Ectodermal cell (in vitro differentiated cells): Measurements from ENCODE around the gene OCIAD2. TPM values are rescaled to one million over a fixed set of nuclear protein-coding genes. Genes with fewer than 3 reads are reported as not detected.

Experiments used
- H3K27ac ChIP-seq: 2 replicates; pipeline ENCODE4 v1.7.0; 2013; ENCODE audit warnings: mild to moderate bottlenecking, low read depth, low read length; ENCODE audit not compliant: insufficient read depth, poor library complexity, severe bottlenecking
- H3K27me3 ChIP-seq: 2 replicates; pipeline ENCODE4 v1.7.0; 2013; ENCODE audit warnings: mild to moderate bottlenecking, low read length; ENCODE audit not compliant: insufficient read depth, control insufficient read depth, poor library complexity, severe bottlenecking
- H3K36me3 ChIP-seq: one replicate; pipeline ENCODE4 v1.7.0; 2013; ENCODE audit warnings: low read length; ENCODE audit not compliant: control insufficient read depth, insufficient read depth
- H3K4me1 ChIP-seq: one replicate; pipeline ENCODE4 v1.7.0; 2013; ENCODE audit warnings: low read length; ENCODE audit not compliant: control insufficient read depth, insufficient read depth
- H3K4me3 ChIP-seq: 2 replicates; pipeline ENCODE4 v1.7.0; 2013; ENCODE audit warnings: low read depth, low read length, control low read depth; ENCODE audit not compliant: insufficient read depth
- H3K9me3 ChIP-seq: 2 replicates; pipeline ENCODE4 v1.7.0; 2013; ENCODE audit warnings: mild to moderate bottlenecking, low read length, moderate library complexity; ENCODE audit not compliant: control insufficient read depth
- WGBS, 2 experiments: methylation state at CpG; one replicate each; pipeline ENCODE4 v1.1.7; 2013; ENCODE audit warnings: missing lambda C conversion rate in 2 of 2; 5-methylcytosine and 5-hydroxymethylcytosine counted together
- polyA plus RNA-seq, 4 experiments: library from polyadenylated mRNA; stranded (reverse); fragments of 50-300 nt; gene quantifications; one replicate each; pipeline ENCODE4 v1.2.3, GENCODE V29; 2013

OCIAD2 gene
- polyA plus RNA-seq (2013, experiment 1 of 4): 52.1 TPM
- polyA plus RNA-seq (2013, experiment 2 of 4): 43.5 TPM
- polyA plus RNA-seq (2013, experiment 3 of 4): 46.6 TPM
- 59.2 TPM for polyA plus RNA-seq (2013, experiment 4 of 4)

GRCh38 chr4:48906206-48907173 is at the start of gene OCIAD2:
Gene OCIAD2, minus strand, starts transcription at chr4:48906774. Its CDS starts 2,225 bp downstream, at chr4:48904549.
- Histone ChIP-seq H3K9me3 (no peaks in the 10 kb centered on the region), H3K4me1 (no peaks in the 10 kb centered on the region), H3K4me3 (peak within 1 kb of the TSS; percentile 71), H3K27ac (no peak within 1 kb of the TSS), H3K27me3 (no peaks in the 10 kb centered on the region), H3K36me3 (peaks cover 10% of the 10 kb centered on the region)
- WGBS, 2 experiments: 12 to 13% methylated on average over 65 of the region's 65 CpGs

- Histone ChIP-seq H3K36me3 (no peaks in the 10 kb centered on the region), H3K27me3 (no peaks in the 10 kb centered on the region), H3K27ac (no peak overlapping the region), H3K4me1 (no peaks in the 10 kb centered on the region), H3K4me3 (no peak overlapping the region), H3K9me3 (no peaks in the 10 kb centered on the region)
- 50 to 56% methylated on average over 1 to 2 of the region's 2 CpGs for WGBS, 2 experiments
These were observed 47.7 kb upstream of the OCIAD2 start for GRCh38 chr4:48954314-48954713.

GRCh38 chr4:48949518-48950219 is 43.1 kb upstream of the OCIAD2 start:
- H3K4me3 ChIP-seq: no peak overlapping the region
- no peaks in the 10 kb centered on the region for H3K27me3 ChIP-seq
- no peak overlapping the region for H3K27ac ChIP-seq
- no peaks in the 10 kb centered on the region for H3K9me3 ChIP-seq
- 94 to 95% methylated on average over 4 of the region's 4 CpGs for WGBS, 2 experiments
- H3K36me3 ChIP-seq: no peaks in the 10 kb centered on the region
- no peaks in the 10 kb centered on the region for H3K4me1 ChIP-seq

GRCh38 chr4:48949086-48949485 is 42.5 kb upstream of the OCIAD2 start:
- H3K36me3 ChIP-seq: no peaks in the 10 kb centered on the region
- no peak overlapping the region for H3K27ac ChIP-seq
- no peaks in the 10 kb centered on the region for H3K4me1 ChIP-seq
- H3K9me3 ChIP-seq: no peaks in the 10 kb centered on the region
- H3K27me3 ChIP-seq: no peaks in the 10 kb centered on the region
- no peak overlapping the region for H3K4me3 ChIP-seq

GRCh38 chr4:48947731-48948130 is 41.2 kb upstream of the OCIAD2 start:
- no peaks in the 10 kb centered on the region for H3K4me1 ChIP-seq
- 90 to 100% methylated on average over 1 of the region's 1 CpG for whole genome bisulfite sequencing, 2 experiments
- H3K27me3 ChIP-seq: no peaks in the 10 kb centered on the region
- H3K4me3 ChIP-seq: no peak overlapping the region
- no peak overlapping the region for H3K27ac ChIP-seq
- H3K36me3 ChIP-seq: no peaks in the 10 kb centered on the region
- H3K9me3 ChIP-seq: no peaks in the 10 kb centered on the region

- no peaks in the 10 kb centered on the region for H3K27me3 ChIP-seq
- no peak overlapping the region for H3K27ac ChIP-seq
- H3K4me1 ChIP-seq: no peaks in the 10 kb centered on the region
- H3K9me3 ChIP-seq: no peaks in the 10 kb centered on the region
- H3K4me3 ChIP-seq: no peak overlapping the region
- H3K36me3 ChIP-seq: no peaks in the 10 kb centered on the region
- WGBS, 2 experiments: 90 to 92% methylated on average over 2 of the region's 2 CpGs
These were observed 39.4 kb upstream of the OCIAD2 start for GRCh38 chr4:48945981-48946380.

- Histone ChIP-seq H3K36me3 (no peaks in the 10 kb centered on the region), H3K4me1 (no peaks in the 10 kb centered on the region), H3K4me3 (no peak overlapping the region), H3K27me3 (no peaks in the 10 kb centered on the region), H3K9me3 (no peaks in the 10 kb centered on the region), H3K27ac (no peak overlapping the region)
- WGBS, 2 experiments: 60 to 64% methylated on average over 6 of the region's 6 CpGs
These were observed 38.2 kb upstream of the OCIAD2 start for GRCh38 chr4:48944756-48945241.

GRCh38 chr4:48944252-48944651 is 37.7 kb upstream of the OCIAD2 start:
- Histone ChIP-seq H3K27ac (no peak overlapping the region), H3K36me3 (no peaks in the 10 kb centered on the region), H3K27me3 (no peaks in the 10 kb centered on the region), H3K9me3 (no peaks in the 10 kb centered on the region), H3K4me3 (no peak overlapping the region), H3K4me1 (no peaks in the 10 kb centered on the region)
- WGBS, 2 experiments: 89 to 91% methylated on average over 8 of the region's 8 CpGs

GRCh38 chr4:48943387-48943786 is 36.8 kb upstream of the OCIAD2 start:
- no peaks in the 10 kb centered on the region for H3K36me3 ChIP-seq
- H3K4me1 ChIP-seq: no peaks in the 10 kb centered on the region
- H3K4me3 ChIP-seq: no peak overlapping the region
- H3K9me3 ChIP-seq: no peaks in the 10 kb centered on the region
- 66 to 72% methylated on average over 1 of the region's 1 CpG for WGBS, 2 experiments
- no peaks in the 10 kb centered on the region for H3K27me3 ChIP-seq
- H3K27ac ChIP-seq: no peak overlapping the region

- H3K4me1 ChIP-seq: no peaks in the 10 kb centered on the region
- H3K4me3 ChIP-seq: no peak overlapping the region
- no peaks in the 10 kb centered on the region for H3K9me3 ChIP-seq
- no peaks in the 10 kb centered on the region for H3K27me3 ChIP-seq
- H3K27ac ChIP-seq: no peak overlapping the region
- H3K36me3 ChIP-seq: no peaks in the 10 kb centered on the region
These were observed 33.2 kb upstream of the OCIAD2 start for GRCh38 chr4:48939785-48940184.
